Natural killer cell (primary cell): ENCODE data around the gene LGALS3BP. TPM values are rescaled to one million over a fixed set of nuclear protein-coding genes. Genes with fewer than 3 reads are reported as not detected.
"Not testable (repeated sequence)": the region's sequence is repeated elsewhere in the genome, so short reads cannot be mapped to it uniquely, and the experiment has no call there.

Experiments used
- ATAC-seq, 3 donors: fragments of 150-1000 bp in 2 of 3; fragments of 200-7000 bp in 1 of 3; cut with Tn5 transposase; 1 replicate in 1 of 3; 2 replicates in 2 of 3; pipeline ENCODE4 v1.10.0; 2021; ENCODE audit warnings: mild to moderate bottlenecking in 2 of 3, moderate library complexity in 2 of 3
- DNase-seq, 2 donors: peaks; one replicate each; pipeline versions ENCODE4 v3.0.0 to v3.0.0-alpha.2; 2013 to 2021; ENCODE audit warnings: mixed read lengths in 1 of 2
- H3K27ac ChIP-seq: one replicate; pipeline ENCODE4 v1.5.1; 2013; ENCODE audit warnings: mild to moderate bottlenecking, low read length
- H3K27me3 ChIP-seq: one replicate; pipeline ENCODE4 v1.6.1; 2013; ENCODE audit warnings: low read length; ENCODE audit not compliant: control insufficient read depth, insufficient read depth
- H3K36me3 ChIP-seq: one replicate; pipeline ENCODE4 v1.6.1; 2013; ENCODE audit warnings: low read length; ENCODE audit not compliant: control insufficient read depth, insufficient read depth
- H3K4me1 ChIP-seq: one replicate; pipeline ENCODE4 v1.6.1; 2013; ENCODE audit warnings: low read length; ENCODE audit not compliant: control insufficient read depth, insufficient read depth
- H3K4me3 ChIP-seq: one replicate; pipeline ENCODE4 v1.5.1; 2013; ENCODE audit warnings: low read length
- H3K9me3 ChIP-seq: one replicate; pipeline ENCODE4 v1.6.1; 2013; ENCODE audit warnings: low read length; ENCODE audit not compliant: control insufficient read depth, insufficient read depth
- H3K27ac Mint-ChIP-seq, 2 donors: one replicate each; pipeline ENCODE4 v1.8.0; 2022; ENCODE audit warnings: mild to moderate bottlenecking in 2 of 2, mixed read lengths in 2 of 2, moderate library complexity in 1 of 2
- H3K27me3 Mint-ChIP-seq, 2 donors: one replicate each; pipeline ENCODE4 v1.8.0; 2022; ENCODE audit warnings: low read depth in 2 of 2, mixed read lengths in 2 of 2
- H3K36me3 Mint-ChIP-seq: one replicate; pipeline ENCODE4 v1.8.0; 2022; ENCODE audit warnings: mixed read lengths
- H3K4me1 Mint-ChIP-seq, 2 donors: one replicate each; pipeline ENCODE4 v1.8.0; 2022; ENCODE audit warnings: mixed read lengths in 2 of 2
- H3K4me3 Mint-ChIP-seq: one replicate; pipeline ENCODE4 v1.8.0; 2022; ENCODE audit warnings: mild to moderate bottlenecking, moderate library complexity, mixed read lengths
- H3K9me3 Mint-ChIP-seq, 2 donors: one replicate each; pipeline ENCODE4 v1.8.0; 2022; ENCODE audit warnings: mixed read lengths in 2 of 2
- CTCF ChIP-seq: fragments of 200-600 bp; IDR thresholded peaks from one replicate; pipeline ENCODE4 v1.8.0; 2022; ENCODE audit warnings: antibody characterized with exemption
- WGBS: methylation state at CpG from one replicate; pipeline ENCODE4 v1.1.7; 2013; ENCODE audit warnings: missing lambda C conversion rate; ENCODE audit not compliant: insufficient coverage; 5-methylcytosine and 5-hydroxymethylcytosine counted together
- intact Hi-C: fragments of 100-400 bp; cut with micrococcal nuclease; formaldehyde crosslinking; loops from one replicate; pipeline ENCODE4 v1.14.2; 2022
- total RNA-seq, 4 donors: library from RNA; stranded (reverse); fragments of 120-200 nt in 1 of 4; gene quantifications; one replicate each; pipeline versions ENCODE4 v1.2.3 to v1.2.4, GENCODE V29; 2013 to 2022

Gene LGALS3BP
- total RNA-seq, 3 donors from 2014 or later (not counting 1 experiment from before 2014, with no cell fraction given), result 4.2 to 8.8 (median 4.2) TPM

GRCh38 chr17:78947235-78948149 lies 32.2 kb downstream of the LGALS3BP start:
- intact Hi-C loops, result no loop called here
- Mint-ChIP-seq H3K36me3 (no peaks in the 10 kb centered on the region), H3K4me3 (no peak overlapping the region), H3K4me1 (no peaks in the 10 kb centered on the region), H3K9me3 (no peaks in the 10 kb centered on the region), H3K27ac (no peak overlapping the region), H3K27me3 (peaks cover 0 to 6% of the 10 kb centered on the region in 2 donors)
- H3K27ac ChIP-seq, result no peak overlapping the region
- no peak for ATAC-seq
- no peak overlapping the region for H3K4me3 ChIP-seq
- peaks cover 6% of the 10 kb centered on the region for H3K9me3 ChIP-seq
- H3K27me3 ChIP-seq, result no peaks in the 10 kb centered on the region
- TF ChIP-seq CTCF, result no peak
- WGBS, result 87% methylated on average over 17 of the region's 18 CpGs
- H3K4me1 ChIP-seq, result no peaks in the 10 kb centered on the region
- DNase-seq, result no peak
- no peaks in the 10 kb centered on the region for H3K36me3 ChIP-seq

- TF ChIP-seq CTCF, result no peak
- no peak overlapping the region for H3K27ac Mint-ChIP-seq
- H3K27me3 ChIP-seq, result no peaks in the 10 kb centered on the region
- ATAC-seq (no peak), DNase-seq (no peak)
- H3K4me1 Mint-ChIP-seq, result no peaks in the 10 kb centered on the region
- 69% methylated on average over 6 of the region's 8 CpGs for WGBS
- no peak overlapping the region for H3K27ac ChIP-seq
- no peaks in the 10 kb centered on the region for H3K36me3 ChIP-seq
- no peaks in the 10 kb centered on the region for H3K4me1 ChIP-seq
- intact Hi-C loops, result no loop called here
- peaks cover 6% of the 10 kb centered on the region for H3K9me3 ChIP-seq
- no peak overlapping the region for H3K4me3 ChIP-seq
- peaks cover 0 to 6% of the 10 kb centered on the region in 2 donors for H3K27me3 Mint-ChIP-seq
- no peak overlapping the region for H3K4me3 Mint-ChIP-seq
- H3K9me3 Mint-ChIP-seq, result no peaks in the 10 kb centered on the region
- no peaks in the 10 kb centered on the region for H3K36me3 Mint-ChIP-seq
Observed at GRCh38 chr17:78946631-78947030, 33.1 kb downstream of the LGALS3BP start.

GRCh38 chr17:78946131-78946530 lies 33.6 kb downstream of the LGALS3BP start:
- Mint-ChIP-seq H3K4me3 (no peak overlapping the region), H3K4me1 (no peaks in the 10 kb centered on the region), H3K27ac (no peak overlapping the region), H3K27me3 (peaks cover 0 to 6% of the 10 kb centered on the region in 2 donors), H3K9me3 (no peaks in the 10 kb centered on the region), H3K36me3 (no peaks in the 10 kb centered on the region)
- no peaks in the 10 kb centered on the region for H3K27me3 ChIP-seq
- intact Hi-C loops, result no loop called here
- H3K4me3 ChIP-seq, result no peak overlapping the region
- no peak overlapping the region for H3K27ac ChIP-seq
- H3K36me3 ChIP-seq, result no peaks in the 10 kb centered on the region
- no peaks in the 10 kb centered on the region for H3K4me1 ChIP-seq
- no peak for DNase-seq
- no peak for ATAC-seq
- no peak for TF ChIP-seq CTCF
- peaks cover 6% of the 10 kb centered on the region for H3K9me3 ChIP-seq
- whole genome bisulfite sequencing, result 69% methylated on average over 7 of the region's 7 CpGs

- H3K27ac ChIP-seq, H3K27me3 ChIP-seq, H3K36me3 ChIP-seq, ATAC-seq, H3K27ac Mint-ChIP-seq, H3K4me3 ChIP-seq, DNase-seq, H3K4me1 Mint-ChIP-seq, H3K4me1 ChIP-seq, H3K27me3 Mint-ChIP-seq, H3K9me3 Mint-ChIP-seq, H3K4me3 Mint-ChIP-seq, H3K36me3 Mint-ChIP-seq, intact Hi-C loops, H3K9me3 ChIP-seq: not testable (repeated sequence)
- 93% methylated on average over 12 of the region's 12 CpGs for whole genome bisulfite sequencing
Observed at GRCh38 chr17:78945455-78945854, 34.3 kb downstream of the LGALS3BP start.
